ENCODE measurements around the gene AOC2.

GRCh38 chr17:42889809-42890208, 45.4 kb downstream of the AOC2 start:
- TF ChIP-seq EZH2 (IDR thresholded peaks at IDR 0.05), result no peak
- TF ChIP-seq POLR2AphosphoS5 (IDR thresholded peaks at IDR 0.05; ENCODE audit: borderline replicate concordance, low read depth, low read length), result no peak
- no peak for TF ChIP-seq FOXP2 (optimal IDR thresholded peaks at IDR 0.05; ENCODE audit: control extremely low read depth, extremely low read length, insufficient read depth)

Measured in SK-N-MC (cell line).